ENCODE results near the gene ACYP1.

The ACYP1 gene

GRCh38 chr14:75041613-75042012, 22.2 kb downstream of the ACYP1 start:
- no peaks in the 10 kb centered on the region for H3K9me3 ChIP-seq (ENCODE audit: control insufficient read depth, insufficient read depth, low read length)
- H3K4me1 ChIP-seq (ENCODE audit: insufficient read depth, low read length) = no peaks in the 10 kb centered on the region
- no peaks in the 10 kb centered on the region; the same call in 1 of the 2 replicates for H3K36me3 ChIP-seq (ENCODE audit: insufficient read depth, low read length)
- H3K9ac ChIP-seq (ENCODE audit: low read depth, low read length) = no peak overlapping the region

DNA sequence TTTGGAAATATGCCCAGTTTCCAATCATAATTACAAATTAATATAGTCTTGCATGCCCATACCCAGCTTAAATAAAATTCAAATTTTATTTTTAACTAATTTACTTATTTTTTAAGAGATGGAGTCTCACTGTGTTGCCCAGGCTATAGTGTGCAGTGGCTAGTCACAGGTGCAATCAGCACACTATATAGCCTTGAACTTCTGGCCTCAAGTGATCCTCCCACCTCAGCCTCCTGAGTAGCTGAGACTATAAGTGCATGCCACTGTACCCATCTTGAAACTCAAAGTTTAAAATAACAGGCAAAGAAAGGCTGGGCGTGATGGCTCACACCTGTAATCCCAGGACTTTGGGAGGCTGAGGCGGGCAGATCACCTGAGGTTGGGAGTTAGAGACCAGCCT, 22.9 kb downstream of the ACYP1 start:
- H3K9ac ChIP-seq (ENCODE audit: low read depth, low read length) = no peak overlapping the region
- H3K9me3 ChIP-seq (ENCODE audit: control insufficient read depth, insufficient read depth, low read length) = no peaks in the 10 kb centered on the region
- H3K36me3 ChIP-seq (ENCODE audit: insufficient read depth, low read length) = no peaks in the 10 kb centered on the region; the same call in 1 of the 2 replicates
- no peaks in the 10 kb centered on the region for H3K4me1 ChIP-seq (ENCODE audit: insufficient read depth, low read length)

GRCh38 chr14:75040507-75040906, 23.3 kb downstream of the ACYP1 start:
- Histone ChIP-seq H3K36me3 (ENCODE audit: insufficient read depth, low read length) (no peaks in the 10 kb centered on the region; the same call in 1 of the 2 replicates), H3K9me3 (ENCODE audit: control insufficient read depth, insufficient read depth, low read length) (no peaks in the 10 kb centered on the region), H3K9ac (ENCODE audit: low read depth, low read length) (no peak overlapping the region), H3K4me1 (ENCODE audit: insufficient read depth, low read length) (no peaks in the 10 kb centered on the region)

DNA sequence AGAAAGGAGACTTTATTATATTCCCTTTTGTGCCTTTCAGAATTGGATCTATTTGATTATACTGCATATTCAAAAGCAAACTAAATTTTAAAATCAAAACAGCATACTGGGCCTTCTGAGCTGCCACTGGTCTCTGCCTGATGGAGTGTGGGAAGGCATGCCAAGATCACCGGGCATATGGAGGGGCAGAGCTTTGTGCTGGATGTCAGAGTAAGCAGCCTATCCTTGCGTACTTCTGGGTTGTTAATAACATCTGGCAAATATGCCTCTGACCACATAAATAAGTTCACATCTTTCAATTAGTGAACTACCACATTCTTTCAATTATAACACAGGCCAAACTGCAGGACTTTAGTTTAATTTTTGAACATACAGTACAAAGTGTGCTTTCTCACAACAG, 30.9 kb downstream of the ACYP1 start:
- H3K9me3 ChIP-seq (ENCODE audit: control insufficient read depth, insufficient read depth, low read length) = no peaks in the 10 kb centered on the region
- H3K36me3 ChIP-seq (ENCODE audit: insufficient read depth, low read length) = peaks cover 5% of the 10 kb centered on the region
- no peak overlapping the region for H3K9ac ChIP-seq (ENCODE audit: low read depth, low read length)
- H3K4me1 ChIP-seq (ENCODE audit: insufficient read depth, low read length) = no peaks in the 10 kb centered on the region

DNA sequence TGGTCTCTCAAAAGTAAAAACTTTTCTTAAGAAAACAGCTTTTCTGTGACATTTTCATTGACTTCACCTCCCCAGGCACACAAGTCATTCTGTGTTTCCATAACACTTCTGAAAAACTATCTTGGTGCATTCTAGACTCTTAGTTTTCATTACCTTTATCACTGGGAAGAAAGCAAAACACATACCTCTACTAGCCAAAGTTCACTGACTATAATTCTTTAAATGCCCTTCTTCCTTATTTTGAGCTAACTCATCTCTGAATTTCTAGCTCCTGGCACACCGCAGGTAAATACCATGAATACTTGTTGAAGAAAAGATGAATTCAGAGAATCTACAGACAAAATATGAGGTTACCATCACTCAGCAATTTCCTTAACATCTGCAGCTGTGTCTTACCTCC, 33.7 kb downstream of the ACYP1 start:
- Histone ChIP-seq H3K9me3 (ENCODE audit: control insufficient read depth, insufficient read depth, low read length) (no peaks in the 10 kb centered on the region), H3K36me3 (ENCODE audit: insufficient read depth, low read length) (peaks cover 5% of the 10 kb centered on the region), H3K9ac (ENCODE audit: low read depth, low read length) (no peak overlapping the region), H3K4me1 (ENCODE audit: insufficient read depth, low read length) (no peaks in the 10 kb centered on the region)

DNA sequence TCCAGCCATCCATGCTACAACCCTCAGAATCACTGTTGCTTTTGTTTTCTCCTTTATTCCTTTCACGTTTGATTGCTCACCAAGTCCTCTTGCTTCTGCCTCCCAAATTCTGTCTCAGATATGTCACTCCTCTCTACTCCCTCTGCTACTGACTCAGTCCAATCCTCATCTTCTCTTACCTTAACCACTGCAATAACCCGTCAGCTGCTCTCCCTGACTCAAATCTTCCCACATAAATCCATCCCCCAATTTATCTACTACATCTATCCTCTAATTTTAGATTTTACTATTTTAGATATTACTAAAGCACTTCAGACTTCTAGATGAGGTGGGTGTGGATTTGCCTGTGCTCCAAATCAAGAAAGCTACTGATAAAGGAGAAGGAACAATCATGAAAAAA, 37.9 kb downstream of the ACYP1 start:
- Histone ChIP-seq H3K9ac (ENCODE audit: low read depth, low read length) (no peak overlapping the region), H3K4me1 (ENCODE audit: insufficient read depth, low read length) (no peaks in the 10 kb centered on the region), H3K9me3 (ENCODE audit: control insufficient read depth, insufficient read depth, low read length) (no peaks in the 10 kb centered on the region), H3K36me3 (ENCODE audit: insufficient read depth, low read length) (peaks cover 6% of the 10 kb centered on the region)

GRCh38 chr14:75025082-75025481, 38.7 kb downstream of the ACYP1 start:
- H3K36me3 ChIP-seq (ENCODE audit: insufficient read depth, low read length) = peaks cover 6% of the 10 kb centered on the region; the same call in 1 of the 2 replicates
- H3K9ac ChIP-seq (ENCODE audit: low read depth, low read length) = no peak overlapping the region
- no peaks in the 10 kb centered on the region for H3K9me3 ChIP-seq (ENCODE audit: control insufficient read depth, insufficient read depth, low read length)
- no peaks in the 10 kb centered on the region for H3K4me1 ChIP-seq (ENCODE audit: insufficient read depth, low read length)

- no peaks in the 10 kb centered on the region for H3K9me3 ChIP-seq (ENCODE audit: control insufficient read depth, insufficient read depth, low read length)
- peaks cover 10% of the 10 kb centered on the region for H3K36me3 ChIP-seq (ENCODE audit: insufficient read depth, low read length)
Observed at GRCh38 chr14:75023108-75023507, 40.7 kb downstream of the ACYP1 start.

DNA sequence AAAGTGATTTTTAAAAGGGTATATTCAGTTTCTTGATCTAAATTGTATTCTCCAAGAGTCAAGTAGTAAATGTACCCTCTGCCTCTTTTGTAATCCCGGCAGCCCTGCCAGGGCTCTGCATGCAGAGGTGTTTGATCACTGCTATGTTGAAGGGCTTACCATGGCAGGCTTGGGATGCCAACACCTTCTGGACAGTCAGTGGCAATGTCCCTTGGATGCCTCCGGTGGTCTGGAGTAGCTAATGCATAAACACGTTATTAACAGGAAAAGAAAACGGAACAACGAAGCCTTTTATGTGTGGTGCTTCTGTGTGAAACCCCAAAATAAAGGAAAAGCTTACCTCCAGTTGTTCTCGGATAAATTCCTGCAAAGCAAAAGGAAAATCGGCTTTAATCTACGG, 41.2 kb downstream of the ACYP1 start:
- H3K36me3 ChIP-seq (ENCODE audit: insufficient read depth, low read length) = peaks cover 13% of the 10 kb centered on the region
- H3K9me3 ChIP-seq (ENCODE audit: control insufficient read depth, insufficient read depth, low read length) = no peaks in the 10 kb centered on the region
- no peak overlapping the region for H3K9ac ChIP-seq (ENCODE audit: low read depth, low read length)
- no peaks in the 10 kb centered on the region for H3K4me1 ChIP-seq (ENCODE audit: insufficient read depth, low read length)

More at GRCh38 chr14:75023108-75023507, 40.7 kb downstream of the ACYP1 start:
- Histone ChIP-seq H3K9ac (ENCODE audit: low read depth, low read length) (no peak overlapping the region), H3K4me1 (ENCODE audit: insufficient read depth, low read length) (no peaks in the 10 kb centered on the region)

DNA sequence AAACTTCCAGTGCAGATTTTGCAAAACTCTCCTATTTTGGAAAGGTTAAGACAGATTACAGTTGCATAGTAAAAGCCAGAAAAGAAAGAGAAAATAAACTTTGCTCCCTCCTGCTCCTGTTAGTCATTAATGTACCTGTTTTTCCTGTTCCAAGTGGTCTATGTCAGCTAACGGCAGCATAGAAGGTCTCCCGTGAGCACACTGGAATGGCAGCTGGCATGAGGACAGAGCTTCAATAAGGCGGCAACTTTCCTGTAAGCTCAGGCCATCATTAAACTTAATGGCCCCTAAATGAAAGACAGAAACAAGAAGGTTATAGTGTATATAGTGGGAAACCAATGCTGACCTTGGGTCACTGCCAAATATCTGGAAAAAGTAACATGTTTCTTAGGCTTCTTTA, 45.1 kb downstream of the ACYP1 start:
- no peaks in the 10 kb centered on the region for H3K4me1 ChIP-seq (ENCODE audit: insufficient read depth, low read length)
- H3K9me3 ChIP-seq (ENCODE audit: control insufficient read depth, insufficient read depth, low read length) = no peaks in the 10 kb centered on the region
- peaks cover 24% of the 10 kb centered on the region for H3K36me3 ChIP-seq (ENCODE audit: insufficient read depth, low read length)
- no peak overlapping the region for H3K9ac ChIP-seq (ENCODE audit: low read depth, low read length)

DNA sequence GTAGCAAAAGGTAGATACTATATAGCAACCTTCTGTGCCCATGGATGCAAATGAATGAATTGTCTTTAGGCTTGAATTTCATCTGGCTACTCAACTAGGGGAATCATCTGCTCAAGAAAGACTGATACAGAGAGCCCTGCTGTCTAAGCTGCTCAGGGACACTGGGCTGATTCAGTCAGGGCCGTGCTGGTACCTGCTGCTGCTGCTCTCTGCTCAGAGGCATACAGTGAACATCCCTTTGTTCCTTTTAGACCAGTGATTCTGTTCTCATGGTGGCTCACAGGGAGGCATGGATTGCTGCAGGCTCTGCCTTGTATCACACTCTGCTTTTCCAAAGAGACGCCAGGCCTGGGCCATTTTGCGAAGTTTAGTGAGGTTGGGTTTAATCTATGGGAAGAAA, 47.0 kb downstream of the ACYP1 start:
- peaks cover 20% of the 10 kb centered on the region for H3K36me3 ChIP-seq (ENCODE audit: insufficient read depth, low read length)

GRCh38 chr14:75015496-75015895, 48.3 kb downstream of the ACYP1 start:
- Histone ChIP-seq H3K4me1 (ENCODE audit: insufficient read depth, low read length) (peaks cover 10% of the 10 kb centered on the region; the same call in 1 of the 2 replicates), H3K9ac (ENCODE audit: low read depth, low read length) (no peak overlapping the region), H3K36me3 (ENCODE audit: insufficient read depth, low read length) (peaks cover 21% of the 10 kb centered on the region), H3K9me3 (ENCODE audit: control insufficient read depth, insufficient read depth, low read length) (no peaks in the 10 kb centered on the region)

More for the DNA sequence above, 47.0 kb downstream of the ACYP1 start:
- H3K9ac ChIP-seq (ENCODE audit: low read depth, low read length) = no peak overlapping the region
- H3K9me3 ChIP-seq (ENCODE audit: control insufficient read depth, insufficient read depth, low read length) = no peaks in the 10 kb centered on the region
- H3K4me1 ChIP-seq (ENCODE audit: insufficient read depth, low read length) = peaks cover 2% of the 10 kb centered on the region; the same call in 1 of the 2 replicates

DNA sequence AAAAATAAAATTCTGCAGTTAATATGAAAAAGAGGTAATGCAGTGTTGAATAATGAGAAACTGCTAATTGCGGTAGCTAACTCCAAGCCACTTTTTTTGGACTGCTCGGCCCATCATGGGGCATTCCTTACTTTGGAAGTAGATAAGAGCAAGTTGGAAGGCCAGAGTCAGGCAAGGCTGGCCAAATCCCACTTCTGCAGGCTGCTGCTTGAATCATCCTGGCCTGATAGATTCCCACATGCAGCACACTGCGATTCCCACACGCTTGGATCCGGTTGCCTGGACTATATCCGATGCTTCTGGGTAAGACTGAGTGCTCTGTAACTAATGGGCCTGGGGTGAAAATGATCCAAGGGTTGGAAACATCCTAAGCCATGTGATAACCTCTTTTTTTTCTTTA, 50.5 kb downstream of the ACYP1 start:
- Histone ChIP-seq H3K9me3 (ENCODE audit: control insufficient read depth, insufficient read depth, low read length) (no peaks in the 10 kb centered on the region), H3K4me1 (ENCODE audit: insufficient read depth, low read length) (peaks cover 10% of the 10 kb centered on the region; the same call in 1 of the 2 replicates), H3K9ac (ENCODE audit: low read depth, low read length) (no peak overlapping the region), H3K36me3 (ENCODE audit: insufficient read depth, low read length) (peaks cover 23% of the 10 kb centered on the region)

DNA sequence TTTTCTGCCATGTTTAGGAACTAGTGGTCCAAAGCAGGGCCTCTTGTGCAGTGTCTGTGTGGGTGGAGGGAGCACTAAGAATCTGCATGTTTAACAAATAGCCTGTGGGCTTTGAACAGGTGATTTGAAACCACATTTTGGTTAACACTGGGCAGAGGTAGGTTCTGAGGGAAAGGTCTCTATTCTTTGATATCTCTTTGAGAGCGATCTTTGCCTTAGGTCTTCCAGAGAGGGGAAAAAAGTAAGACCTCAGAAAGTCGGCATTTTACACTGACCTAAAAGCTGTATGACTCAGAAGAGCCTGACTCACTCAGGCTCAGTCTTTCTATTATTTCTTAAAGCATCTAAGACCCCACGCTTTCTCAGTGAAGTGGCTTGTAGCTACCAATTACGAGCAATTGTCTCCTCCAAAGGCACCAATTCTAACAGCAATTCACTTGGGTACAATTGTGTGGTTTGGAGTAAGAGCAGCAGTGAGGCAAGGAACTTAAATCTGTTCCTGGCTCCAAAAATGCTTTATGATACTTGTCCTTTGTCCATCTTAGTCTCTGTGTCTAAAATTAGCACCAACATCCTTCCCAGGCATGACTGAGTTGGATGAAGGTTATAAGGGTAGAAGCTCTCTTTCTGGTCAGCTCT, 52.3 kb downstream of the ACYP1 start:
- H3K36me3 ChIP-seq (ENCODE audit: insufficient read depth, low read length) = peaks cover 29% of the 10 kb centered on the region
- no peak overlapping the region for H3K9ac ChIP-seq (ENCODE audit: low read depth, low read length)
- H3K9me3 ChIP-seq (ENCODE audit: control insufficient read depth, insufficient read depth, low read length) = no peaks in the 10 kb centered on the region
- H3K4me1 ChIP-seq (ENCODE audit: insufficient read depth, low read length) = peaks cover 10% of the 10 kb centered on the region; the same call in 1 of the 2 replicates

DNA sequence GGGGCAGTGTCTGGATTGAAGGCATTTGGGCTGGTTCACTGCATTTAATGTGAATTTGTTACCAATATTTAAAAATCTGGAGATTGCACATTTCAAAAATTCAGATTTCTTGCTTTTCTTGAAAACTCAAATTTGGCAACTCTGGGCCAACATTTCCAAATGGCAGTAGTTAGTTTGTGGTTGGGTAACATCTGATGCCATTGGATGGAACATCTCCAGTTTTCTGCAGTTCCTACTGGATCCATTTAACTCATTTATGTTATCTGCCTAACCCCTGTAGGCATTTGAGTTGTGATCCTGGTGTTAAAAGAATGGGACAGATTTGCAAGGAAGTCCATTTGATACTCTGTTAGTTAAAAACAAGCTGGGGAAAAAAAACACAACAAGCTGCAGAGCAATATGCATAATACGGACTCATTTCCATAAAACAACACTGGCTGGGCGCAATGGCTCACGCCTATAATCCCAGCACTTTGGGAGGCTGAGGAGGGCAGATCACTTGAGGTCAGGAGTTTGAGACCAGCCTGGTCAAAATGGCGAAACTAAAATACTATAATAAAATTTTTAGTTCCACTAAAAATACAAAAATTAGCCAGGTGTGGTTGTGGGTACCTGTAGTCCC, 53.2 kb downstream of the ACYP1 start:
- no peak overlapping the region for H3K9ac ChIP-seq (ENCODE audit: low read depth, low read length)
- H3K4me1 ChIP-seq (ENCODE audit: insufficient read depth, low read length) = peaks cover 10% of the 10 kb centered on the region; the same call in 1 of the 2 replicates
- peaks cover 30% of the 10 kb centered on the region for H3K36me3 ChIP-seq (ENCODE audit: insufficient read depth, low read length)
- no peaks in the 10 kb centered on the region for H3K9me3 ChIP-seq (ENCODE audit: control insufficient read depth, insufficient read depth, low read length)
